PC-3 (cell line): ENCODE measurements around the gene UFSP2.

Source experiments
- CTCF ChIP-seq: fragments of 300-600 bp; sonication (generic); conservative IDR thresholded peaks from 2 replicates; pipeline ENCODE4 v1.5.1; 2017; ENCODE audit warnings: antibody characterized with exemption, low read depth, mild to moderate bottlenecking, low read length
- EZH2 ChIP-seq: fragments of 300-600 bp; sonication (generic); IDR thresholded peaks from one replicate; pipeline ENCODE4 v1.6.1; 2017; ENCODE audit warnings: antibody characterized with exemption, mild to moderate bottlenecking, low read length; ENCODE audit not compliant: unreplicated experiment
- EZH2phosphoT487 ChIP-seq: fragments of 300-600 bp; sonication (generic); IDR thresholded peaks from 2 replicates; pipeline ENCODE4 v1.6.1; 2018; ENCODE audit warnings: mild to moderate bottlenecking, antibody characterized with exemption, low read length, borderline replicate concordance

- TF ChIP-seq CTCF (no peak), EZH2 (no peak), EZH2phosphoT487 (no peak)
Measured at GRCh38 chr4:185441479-185441878, 15.7 kb upstream of the UFSP2 start.
